GM23338 (cell line): ENCODE measurements around the gene GREB1L. TPM values are rescaled to one million over a fixed set of nuclear protein-coding genes. Genes with fewer than 3 reads are reported as not detected.

Experiments used
- ATAC-seq: fragments of 200-7000 bp; cut with Tn5 transposase; 3 replicates; pipeline ENCODE4 v1.9.1; 2020
- DNase-seq: peaks from one replicate; pipeline ENCODE4 v3.0.0-alpha.2; 2015; ENCODE audit warnings: low spot score
- H2AFZ ChIP-seq: fragments of 200-600 bp; sonication (generic); 2 replicates; pipeline ENCODE4 v1.8.0; 2016; ENCODE audit warnings: antibody characterized with exemption, mild to moderate bottlenecking, moderate library complexity
- H3F3A ChIP-seq: fragments of 200-600 bp; sonication (generic); replicated peaks from 2 replicates; pipeline ENCODE4 v1.8.0; 2017; ENCODE audit warnings: antibody characterized with exemption, mixed run types, low read depth
- H3K27ac ChIP-seq: fragments of 200-600 bp; sonication (generic); 2 replicates; pipeline ENCODE4 v1.6.1; 2016; ENCODE audit warnings: low read depth
- H3K27me3 ChIP-seq: fragments of 200-600 bp; sonication (generic); 2 replicates; pipeline ENCODE4 v1.8.0; 2016; ENCODE audit warnings: mild to moderate bottlenecking, mixed run types, moderate library complexity; ENCODE audit not compliant: insufficient read depth
- H3K36me3 ChIP-seq: fragments of 200-600 bp; sonication (generic); 2 replicates; pipeline ENCODE4 v1.8.0; 2016; ENCODE audit warnings: mild to moderate bottlenecking; ENCODE audit not compliant: insufficient read depth
- H3K4me1 ChIP-seq: fragments of 200-600 bp; sonication (generic); 2 replicates; pipeline ENCODE4 v1.8.0; 2016; ENCODE audit warnings: mild to moderate bottlenecking, moderate library complexity; ENCODE audit not compliant: insufficient read depth
- H3K4me2 ChIP-seq: fragments of 200-600 bp; sonication (generic); 2 replicates; pipeline ENCODE4 v1.7.1; 2017; ENCODE audit warnings: mixed run types
- H3K4me3 ChIP-seq: fragments of 200-600 bp; sonication (generic); 2 replicates; pipeline ENCODE4 v1.6.1; 2016; ENCODE audit warnings: mixed run types
- H3K79me2 ChIP-seq: fragments of 200-600 bp; sonication (generic); replicated peaks from 2 replicates; pipeline ENCODE4 v1.8.0; 2017; ENCODE audit warnings: mild to moderate bottlenecking; ENCODE audit not compliant: insufficient read depth
- H3K9me2 ChIP-seq: fragments of 200-600 bp; sonication (generic); 2 replicates; pipeline ENCODE4 v1.8.0; 2017; ENCODE audit not compliant: insufficient read depth
- H4K20me1 ChIP-seq: fragments of 200-600 bp; sonication (generic); replicated peaks from 2 replicates; pipeline ENCODE4 v1.8.0; 2017; ENCODE audit warnings: mild to moderate bottlenecking; ENCODE audit not compliant: insufficient read depth
- H3K27ac Mint-ChIP-seq: 2 replicates; pipeline ENCODE4 v1.8.0; 2020; ENCODE audit warnings: inconsistent platforms, mild to moderate bottlenecking, moderate library complexity, mixed read lengths
- H3K27me3 Mint-ChIP-seq: 3 replicates; pipeline ENCODE4 v1.8.0; 2022; ENCODE audit warnings: low read depth, mild to moderate bottlenecking, moderate library complexity, mixed read lengths, inconsistent platforms; ENCODE audit not compliant: insufficient read depth, poor library complexity
- H3K36me3 Mint-ChIP-seq: 3 replicates; pipeline ENCODE4 v1.8.0; 2021; ENCODE audit warnings: low read depth, mild to moderate bottlenecking, inconsistent platforms, moderate library complexity, mixed read lengths
- H3K4me1 Mint-ChIP-seq: 3 replicates; pipeline ENCODE4 v1.8.0; 2020; ENCODE audit warnings: mild to moderate bottlenecking, inconsistent platforms, mixed read lengths
- H3K4me3 Mint-ChIP-seq: 3 replicates; pipeline ENCODE4 v1.8.0; 2021; ENCODE audit warnings: moderate library complexity, mild to moderate bottlenecking, inconsistent platforms, mixed read lengths
- H3K9me3 Mint-ChIP-seq: 3 replicates; pipeline ENCODE4 v1.8.0; 2020; ENCODE audit warnings: moderate library complexity, mild to moderate bottlenecking, inconsistent platforms, mixed read lengths
- CREB1 ChIP-seq: fragments of 250-450 bp; sonication (Bioruptor Pico); IDR thresholded peaks from 2 replicates; pipeline ENCODE4 v1.5.0; 2020; ENCODE audit warnings: low read depth, mild to moderate bottlenecking, moderate library complexity
- JUNB ChIP-seq: IDR thresholded peaks from one replicate; pipeline ENCODE4 v1.6.1; 2016; ENCODE audit warnings: antibody characterized with exemption; ENCODE audit not compliant: unreplicated experiment
- NANOG ChIP-seq: IDR thresholded peaks from 2 replicates; pipeline ENCODE4 v1.6.1; 2016; ENCODE audit warnings: antibody characterized with exemption, borderline replicate concordance
- ZNF114 ChIP-seq: fragments of 250-450 bp; sonication (Bioruptor Pico); IDR thresholded peaks from 2 replicates; pipeline ENCODE4 v1.5.0; 2020; ENCODE audit warnings: mild to moderate bottlenecking, moderate library complexity
- ZNF331 ChIP-seq: fragments of 250-450 bp; sonication (Bioruptor Pico); IDR thresholded peaks from 2 replicates; pipeline ENCODE4 v1.5.0; 2020; ENCODE audit warnings: low read depth, mild to moderate bottlenecking, moderate library complexity
- polyA plus RNA-seq: library from polyadenylated mRNA; unstranded; fragments of >200 nt; fragmentation: Nextera tagmentation; extraction: Ambion mirVana; gene quantifications from 2 replicates; pipeline ENCODE4 v1.2.1, GENCODE V29; 2016
- total RNA-seq: library from RNA; depleted of rRNA; stranded (reverse); fragments of >200 nt; shearing (Covaris generic); gene quantifications from 2 replicates; pipeline ENCODE4 v1.2.3, GENCODE V29; 2014
- TF ChIP-seq, protein P1 (sequence below): fragments of 250-450 bp; sonication (Bioruptor Pico); IDR thresholded peaks from 2 replicates; pipeline ENCODE4 v1.5.0; 2020; ENCODE audit warnings: mild to moderate bottlenecking, moderate library complexity

The GREB1L gene
- total and polyA plus RNA-seq, 2 experiments from 2014 or later: 0.03 to 0.29 TPM

DNA sequence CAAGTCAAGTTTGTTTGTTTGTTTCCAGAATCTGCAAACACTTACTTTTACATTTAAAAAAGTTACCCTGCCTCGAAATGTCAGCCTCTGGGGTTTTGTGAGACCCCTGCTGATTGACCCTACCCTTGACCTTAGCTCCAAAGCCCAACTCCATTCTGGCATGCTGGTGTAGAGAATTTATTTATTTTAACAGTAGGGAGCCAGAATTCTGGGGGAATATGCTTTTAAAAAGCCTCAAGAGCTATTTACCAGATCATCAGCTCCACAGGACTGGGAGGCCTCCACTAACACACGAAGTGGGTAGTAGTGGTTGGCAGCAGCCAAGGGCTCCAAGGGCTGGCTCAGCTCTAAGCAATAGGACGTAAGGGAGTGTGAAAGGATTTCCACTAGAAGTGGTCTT lies 23.2 kb upstream of the GREB1L start (continued):
- TF ChIP-seq, protein P1, sequence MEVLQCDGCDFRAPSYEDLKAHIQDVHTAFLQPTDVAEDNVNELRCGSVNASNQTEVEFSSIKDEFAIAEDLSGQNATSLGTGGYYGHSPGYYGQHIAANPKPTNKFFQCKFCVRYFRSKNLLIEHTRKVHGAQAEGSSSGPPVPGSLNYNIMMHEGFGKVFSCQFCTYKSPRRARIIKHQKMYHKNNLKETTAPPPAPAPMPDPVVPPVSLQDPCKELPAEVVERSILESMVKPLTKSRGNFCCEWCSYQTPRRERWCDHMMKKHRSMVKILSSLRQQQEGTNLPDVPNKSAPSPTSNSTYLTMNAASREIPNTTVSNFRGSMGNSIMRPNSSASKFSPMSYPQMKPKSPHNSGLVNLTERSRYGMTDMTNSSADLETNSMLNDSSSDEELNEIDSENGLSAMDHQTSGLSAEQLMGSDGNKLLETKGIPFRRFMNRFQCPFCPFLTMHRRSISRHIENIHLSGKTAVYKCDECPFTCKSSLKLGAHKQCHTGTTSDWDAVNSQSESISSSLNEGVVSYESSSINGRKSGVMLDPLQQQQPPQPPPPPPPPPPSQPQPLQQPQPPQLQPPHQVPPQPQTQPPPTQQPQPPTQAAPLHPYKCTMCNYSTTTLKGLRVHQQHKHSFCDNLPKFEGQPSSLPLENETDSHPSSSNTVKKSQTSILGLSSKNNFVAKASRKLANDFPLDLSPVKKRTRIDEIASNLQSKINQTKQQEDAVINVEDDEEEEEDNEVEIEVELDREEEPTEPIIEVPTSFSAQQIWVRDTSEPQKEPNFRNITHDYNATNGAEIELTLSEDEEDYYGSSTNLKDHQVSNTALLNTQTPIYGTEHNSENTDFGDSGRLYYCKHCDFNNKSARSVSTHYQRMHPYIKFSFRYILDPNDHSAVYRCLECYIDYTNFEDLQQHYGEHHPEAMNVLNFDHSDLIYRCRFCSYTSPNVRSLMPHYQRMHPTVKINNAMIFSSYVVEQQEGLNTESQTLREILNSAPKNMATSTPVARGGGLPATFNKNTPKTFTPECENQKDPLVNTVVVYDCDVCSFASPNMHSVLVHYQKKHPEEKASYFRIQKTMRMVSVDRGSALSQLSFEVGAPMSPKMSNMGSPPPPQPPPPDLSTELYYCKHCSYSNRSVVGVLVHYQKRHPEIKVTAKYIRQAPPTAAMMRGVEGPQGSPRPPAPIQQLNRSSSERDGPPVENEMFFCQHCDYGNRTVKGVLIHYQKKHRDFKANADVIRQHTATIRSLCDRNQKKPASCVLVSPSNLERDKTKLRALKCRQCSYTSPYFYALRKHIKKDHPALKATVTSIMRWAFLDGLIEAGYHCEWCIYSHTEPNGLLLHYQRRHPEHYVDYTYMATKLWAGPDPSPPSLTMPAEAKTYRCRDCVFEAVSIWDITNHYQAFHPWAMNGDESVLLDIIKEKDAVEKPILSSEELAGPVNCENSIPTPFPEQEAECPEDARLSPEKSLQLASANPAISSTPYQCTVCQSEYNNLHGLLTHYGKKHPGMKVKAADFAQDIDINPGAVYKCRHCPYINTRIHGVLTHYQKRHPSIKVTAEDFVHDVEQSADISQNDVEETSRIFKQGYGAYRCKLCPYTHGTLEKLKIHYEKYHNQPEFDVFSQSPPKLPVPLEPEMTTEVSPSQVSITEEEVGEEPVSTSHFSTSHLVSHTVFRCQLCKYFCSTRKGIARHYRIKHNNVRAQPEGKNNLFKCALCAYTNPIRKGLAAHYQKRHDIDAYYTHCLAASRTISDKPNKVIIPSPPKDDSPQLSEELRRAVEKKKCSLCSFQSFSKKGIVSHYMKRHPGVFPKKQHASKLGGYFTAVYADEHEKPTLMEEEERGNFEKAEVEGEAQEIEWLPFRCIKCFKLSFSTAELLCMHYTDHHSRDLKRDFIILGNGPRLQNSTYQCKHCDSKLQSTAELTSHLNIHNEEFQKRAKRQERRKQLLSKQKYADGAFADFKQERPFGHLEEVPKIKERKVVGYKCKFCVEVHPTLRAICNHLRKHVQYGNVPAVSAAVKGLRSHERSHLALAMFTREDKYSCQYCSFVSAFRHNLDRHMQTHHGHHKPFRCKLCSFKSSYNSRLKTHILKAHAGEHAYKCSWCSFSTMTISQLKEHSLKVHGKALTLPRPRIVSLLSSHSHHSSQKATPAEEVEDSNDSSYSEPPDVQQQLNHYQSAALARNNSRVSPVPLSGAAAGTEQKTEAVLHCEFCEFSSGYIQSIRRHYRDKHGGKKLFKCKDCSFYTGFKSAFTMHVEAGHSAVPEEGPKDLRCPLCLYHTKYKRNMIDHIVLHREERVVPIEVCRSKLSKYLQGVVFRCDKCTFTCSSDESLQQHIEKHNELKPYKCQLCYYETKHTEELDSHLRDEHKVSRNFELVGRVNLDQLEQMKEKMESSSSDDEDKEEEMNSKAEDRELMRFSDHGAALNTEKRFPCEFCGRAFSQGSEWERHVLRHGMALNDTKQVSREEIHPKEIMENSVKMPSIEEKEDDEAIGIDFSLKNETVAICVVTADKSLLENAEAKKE (CRISPR knock-in tag): no peak
- TF ChIP-seq NANOG: no peak

DNA sequence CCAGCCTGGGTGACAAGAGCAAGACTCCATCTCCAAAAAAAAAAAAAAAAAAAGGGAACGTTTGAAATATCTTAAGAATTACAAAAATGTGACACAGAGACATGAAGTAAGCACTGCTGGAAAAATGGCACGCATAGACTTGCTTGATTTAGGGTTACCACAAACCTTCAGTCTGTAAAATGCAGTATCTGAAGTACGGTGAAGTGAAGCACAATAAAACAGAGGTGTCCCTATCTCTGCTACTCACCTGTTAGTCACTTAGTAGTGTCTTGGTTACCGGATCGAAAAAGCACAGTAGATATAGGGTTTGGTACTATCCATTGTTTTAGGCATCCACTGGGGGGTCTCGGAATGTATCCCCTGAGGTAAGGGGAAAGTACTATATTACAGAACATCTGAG lies 11.6 kb upstream of the GREB1L start:
- Mint-ChIP-seq H3K27me3 (peaks cover 6% of the 10 kb centered on the region), H3K4me1 (no peaks in the 10 kb centered on the region)
- ATAC-seq: no peak

More for the DNA sequence above, 11.6 kb upstream of the GREB1L start:
- Histone ChIP-seq H3K4me1 (no peaks in the 10 kb centered on the region), H2AFZ (no peak overlapping the region), H3K4me2 (no peak overlapping the region), H3K27me3 (no peaks in the 10 kb centered on the region), H3F3A (no peaks in the 10 kb centered on the region), H3K4me3 (no peak overlapping the region), H3K79me2 (no peaks in the 10 kb centered on the region), H3K36me3 (no peaks in the 10 kb centered on the region), H4K20me1 (no peaks in the 10 kb centered on the region), H3K27ac (no peak overlapping the region), H3K9me2 (no peaks in the 10 kb centered on the region)
- Mint-ChIP-seq H3K27ac (no peak overlapping the region), H3K36me3 (no peaks in the 10 kb centered on the region), H3K4me3 (no peak overlapping the region), H3K9me3 (no peaks in the 10 kb centered on the region; the same call in 2 of the 3 replicates)
- no peak for DNase-seq
- TF ChIP-seq, protein P1 (CRISPR knock-in tag): no peak
- TF ChIP-seq CREB1 (CRISPR knock-in tag) (no peak), ZNF114 (CRISPR knock-in tag) (no peak), NANOG (no peak), ZNF331 (CRISPR knock-in tag) (no peak), JUNB (no peak)
